GM23248 (cell line): ENCODE results near the gene MYO5B. TPM values are rescaled to one million over a fixed set of nuclear protein-coding genes. Genes with fewer than 3 reads are reported as not detected.
A peak's percentile ranks its signal among the peaks of the same experiment; 100 is the strongest.

Experiments used
- DNase-seq: peaks from one replicate; pipeline ENCODE4 v3.0.0-alpha.2; 2015
- H2AFZ ChIP-seq: fragments of 200-600 bp; sonication (generic); 2 replicates; pipeline ENCODE4 v1.6.1; 2016; ENCODE audit warnings: antibody characterized with exemption
- H3F3A ChIP-seq: fragments of 200-600 bp; sonication (generic); 2 replicates; pipeline ENCODE4 v1.6.1; 2016; ENCODE audit warnings: mild to moderate bottlenecking, antibody characterized with exemption, mixed run types; ENCODE audit not compliant: insufficient read depth
- H3K27ac ChIP-seq: fragments of 200-600 bp; sonication (generic); 2 replicates; pipeline ENCODE4 v1.5.1; 2016; ENCODE audit warnings: mild to moderate bottlenecking
- H3K27me3 ChIP-seq: fragments of 200-600 bp; sonication (generic); replicated peaks from 2 replicates; pipeline ENCODE4 v1.6.1; 2016; ENCODE audit warnings: mild to moderate bottlenecking; ENCODE audit not compliant: insufficient read depth
- H3K36me3 ChIP-seq: fragments of 200-600 bp; sonication (generic); 2 replicates; pipeline ENCODE4 v1.6.1; 2016; ENCODE audit warnings: low read depth, mild to moderate bottlenecking
- H3K4me1 ChIP-seq: fragments of 200-600 bp; sonication (generic); 2 replicates; pipeline ENCODE4 v1.6.1; 2016; ENCODE audit warnings: mild to moderate bottlenecking; ENCODE audit not compliant: insufficient read depth
- H3K4me2 ChIP-seq: fragments of 200-600 bp; sonication (generic); one replicate; pipeline ENCODE4 v1.6.1; 2016; ENCODE audit warnings: mild to moderate bottlenecking; ENCODE audit not compliant: unreplicated experiment
- H3K4me3 ChIP-seq: fragments of 200-600 bp; sonication (generic); 2 replicates; pipeline ENCODE4 v1.5.1; 2016; ENCODE audit warnings: mild to moderate bottlenecking
- H3K79me2 ChIP-seq: fragments of 200-600 bp; sonication (generic); 2 replicates; pipeline ENCODE4 v1.6.1; 2016; ENCODE audit warnings: mild to moderate bottlenecking; ENCODE audit not compliant: insufficient read depth
- H3K9ac ChIP-seq: fragments of 200-600 bp; sonication (generic); 2 replicates; pipeline ENCODE4 v1.6.1; 2016; ENCODE audit warnings: mild to moderate bottlenecking
- H3K9me2 ChIP-seq: fragments of 200-600 bp; sonication (generic); 2 replicates; pipeline ENCODE4 v1.6.1; 2016; ENCODE audit warnings: mixed run types, mild to moderate bottlenecking, moderate library complexity; ENCODE audit not compliant: insufficient read depth
- H3K9me3 ChIP-seq: fragments of 200-600 bp; sonication (generic); one replicate; pipeline ENCODE4 v1.6.1; 2017; ENCODE audit warnings: low read depth
- H4K20me1 ChIP-seq: fragments of 200-600 bp; sonication (generic); 2 replicates; pipeline ENCODE4 v1.6.0; 2016; ENCODE audit not compliant: insufficient read depth
- EZH2 ChIP-seq: fragments of 200-600 bp; sonication (generic); IDR thresholded peaks from 2 replicates; pipeline ENCODE4 v1.6.1; 2018; ENCODE audit warnings: antibody characterized with exemption, mild to moderate bottlenecking; ENCODE audit not compliant: insufficient read depth, poor library complexity, severe bottlenecking
- EZH2phosphoT487 ChIP-seq: fragments of 200-600 bp; sonication (generic); IDR thresholded peaks from 2 replicates; pipeline ENCODE4 v1.6.1; 2018; ENCODE audit warnings: antibody characterized with exemption, moderate library complexity, mild to moderate bottlenecking, low read depth; ENCODE audit not compliant: insufficient read depth
- WGBS, 2 experiments: methylation state at CpG; one replicate each; pipeline ENCODE4 v1.1.6; 2015 to 2017; ENCODE audit warnings: low lambda C conversion rate in 2 of 2, low coverage in 1 of 2; ENCODE audit errors: missing lambda C conversion rate in 2 of 2; 5-methylcytosine and 5-hydroxymethylcytosine counted together
- in situ Hi-C: fragments of 300-500 bp; cut with MboI; formaldehyde crosslinking; loops from 2 replicates; pipeline ENCODE4 v1.15.0; 2020
- polyA plus RNA-seq: library from polyadenylated mRNA; unstranded; fragments of >200 nt; fragmentation: Nextera tagmentation; extraction: Ambion mirVana; gene quantifications from 2 replicates; pipeline ENCODE4 v1.2.1, GENCODE V29; 2016
- total RNA-seq: library from RNA; depleted of rRNA; stranded (reverse); fragments of >200 nt; shearing (Covaris generic); gene quantifications from 2 replicates; pipeline ENCODE4 v1.2.3, GENCODE V29; 2014

MYO5B gene
- total and polyA plus RNA-seq, 2 experiments from 2014 or later, result 0.03 TPM; not detected in 1

DNA sequence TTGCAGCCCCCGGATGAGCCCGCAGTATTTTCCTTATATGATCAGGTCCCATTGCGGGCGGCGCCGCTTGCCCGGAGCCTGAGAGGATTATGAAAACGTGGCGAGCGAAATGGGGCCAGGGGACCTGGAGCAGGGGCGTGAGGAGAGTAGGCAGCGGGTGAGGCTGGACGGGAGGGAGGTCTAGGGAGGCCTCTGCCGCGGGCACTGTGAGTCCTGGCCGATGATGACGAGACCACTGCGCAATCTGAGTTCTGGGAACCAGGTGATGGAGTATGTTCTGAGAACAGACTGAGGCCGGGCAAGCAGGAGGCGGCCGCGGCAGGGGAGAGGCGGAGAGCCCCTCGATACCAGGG is 380.8 kb downstream of the MYO5B start:
- TF ChIP-seq EZH2, result no peak
- no peak for TF ChIP-seq EZH2phosphoT487
- WGBS, 2 experiments, result 1 to 2% methylated on average over 23 to 24 of the region's 24 CpGs

DNA sequence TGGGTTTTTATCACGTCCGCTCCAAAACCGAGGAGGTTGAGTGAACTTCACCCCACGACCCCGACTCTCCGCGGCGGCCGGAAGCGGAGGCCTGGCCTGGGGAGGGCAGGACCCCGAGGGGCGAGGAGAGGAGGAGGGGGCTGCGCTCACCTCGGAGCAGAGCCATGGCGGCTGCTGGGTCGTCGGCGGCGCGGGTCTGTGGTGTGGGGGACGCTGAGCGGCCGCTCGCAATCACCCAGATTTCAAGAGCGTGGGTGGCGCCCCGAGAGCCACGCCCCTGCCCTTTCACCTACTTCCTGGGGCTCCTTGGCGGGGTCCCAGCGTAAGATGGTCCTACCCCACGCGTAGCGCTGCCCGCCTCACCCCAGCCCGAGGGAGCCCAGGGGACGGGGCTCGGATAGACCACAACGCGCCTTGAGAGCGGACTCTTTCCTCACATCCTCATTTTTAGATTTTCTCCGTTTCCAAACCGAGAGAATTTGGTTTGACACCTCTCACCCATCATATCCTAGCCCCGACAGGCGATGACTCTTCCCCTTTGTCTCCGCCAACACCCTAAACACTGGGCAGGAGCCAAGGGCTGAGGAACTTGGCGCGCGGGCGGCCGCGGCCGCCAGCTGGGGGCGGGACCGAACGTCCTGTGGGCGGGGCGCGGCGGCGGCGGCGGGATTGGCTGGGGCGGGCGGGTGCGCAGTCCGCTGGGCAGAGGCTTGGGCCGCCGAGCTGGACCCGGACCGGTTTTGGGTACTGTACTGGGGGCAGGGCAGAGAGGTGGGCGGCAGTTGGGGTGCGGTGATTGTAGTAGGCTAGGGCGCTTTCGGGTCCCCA is 381.4 kb downstream of the MYO5B start, which contains the start of gene ACAA2:
TSS of gene ACAA2 (minus strand) at position 215 of the 828 bp plus-strand sequence. CDS start at position 166, 49 bp downstream.
- Histone ChIP-seq H3F3A (peaks cover 12% of the 10 kb centered on the region), H3K9me2 (no peaks in the 10 kb centered on the region), H3K79me2 (peaks cover 76% of the 10 kb centered on the region), H2AFZ (peak within 1 kb of the TSS; percentile 92), H3K9ac (peak within 1 kb of the TSS; percentile 99), H3K27ac (peak within 1 kb of the TSS; percentile 90), H3K4me3 (peak within 1 kb of the TSS; percentile 94), H3K4me2 (peak within 1 kb of the TSS; percentile 93), H3K27me3 (no peaks in the 10 kb centered on the region), H3K4me1 (peaks cover 21% of the 10 kb centered on the region), H3K9me3 (no peaks in the 10 kb centered on the region), H4K20me1 (no peaks in the 10 kb centered on the region), H3K36me3 (no peaks in the 10 kb centered on the region; the same call in 1 of the 2 replicates)
- 1% methylated on average over 38 to 70 of the region's 74 CpGs for WGBS, 2 experiments
- no peak for TF ChIP-seq EZH2
- TF ChIP-seq EZH2phosphoT487, result no peak
- peak; percentile 95 for DNase-seq
- in situ Hi-C loops, result no loop called here

More for the DNA sequence above, 380.8 kb downstream of the MYO5B start:
- H3K4me3 ChIP-seq, result peak overlapping the region; percentile 94
- no peaks in the 10 kb centered on the region; the same call in 1 of the 2 replicates for H3K36me3 ChIP-seq
- H3K4me1 ChIP-seq, result peaks cover 21% of the 10 kb centered on the region
- H3K4me2 ChIP-seq, result peak overlapping the region; percentile 93
- no peaks in the 10 kb centered on the region for H3K9me3 ChIP-seq
- no peaks in the 10 kb centered on the region for H3K9me2 ChIP-seq
- in situ Hi-C loops, result no loop called here
- no peaks in the 10 kb centered on the region for H3K27me3 ChIP-seq
- H3K79me2 ChIP-seq, result peaks cover 70% of the 10 kb centered on the region
- peak overlapping the region; percentile 92 for H2AFZ ChIP-seq
- peak; percentile 85 for DNase-seq
- H3K9ac ChIP-seq, result peak overlapping the region; percentile 99
- peak overlapping the region; percentile 90 for H3K27ac ChIP-seq
- H4K20me1 ChIP-seq, result no peaks in the 10 kb centered on the region
- peaks cover 12% of the 10 kb centered on the region for H3F3A ChIP-seq

DNA sequence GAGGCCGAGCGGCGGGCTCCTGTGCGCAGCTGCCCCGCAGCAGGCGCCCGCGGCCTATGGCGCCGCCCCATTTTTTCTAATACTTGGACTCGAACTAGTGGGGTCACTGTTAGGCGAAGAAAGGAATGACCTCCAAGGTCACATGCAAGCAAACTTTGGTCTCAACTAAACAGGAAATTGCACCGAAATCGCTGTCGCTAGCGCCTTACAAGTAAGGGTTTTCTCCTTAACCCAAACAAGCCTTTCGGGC is 382.0 kb downstream of the MYO5B start:
- Histone ChIP-seq H2AFZ (peak overlapping the region; percentile 82), H3K9me3 (no peaks in the 10 kb centered on the region), H3K36me3 (no peaks in the 10 kb centered on the region; the same call in 1 of the 2 replicates), H3K9me2 (no peaks in the 10 kb centered on the region), H3K27me3 (no peaks in the 10 kb centered on the region), H3K4me2 (peak overlapping the region; percentile 92), H3K4me1 (peaks cover 21% of the 10 kb centered on the region), H3K27ac (peak overlapping the region; percentile 90), H3K9ac (peak overlapping the region; percentile 99), H4K20me1 (no peaks in the 10 kb centered on the region), H3K4me3 (peak overlapping the region; percentile 94), H3K79me2 (peaks cover 81% of the 10 kb centered on the region), H3F3A (peaks cover 12% of the 10 kb centered on the region)
- DNase-seq, result peak; percentile 70
- TF ChIP-seq EZH2phosphoT487, result no peak
- TF ChIP-seq EZH2, result no peak
- in situ Hi-C loops, result no loop called here
- WGBS, 2 experiments, result 0 to 1% methylated on average over 17 of the region's 17 CpGs

- Histone ChIP-seq H3K9me3 (no peaks in the 10 kb centered on the region), H2AFZ (peak overlapping the region; percentile 82), H3K9ac (peak overlapping the region; percentile 99), H4K20me1 (no peaks in the 10 kb centered on the region), H3F3A (peaks cover 12% of the 10 kb centered on the region), H3K27ac (peak overlapping the region; percentile 90), H3K4me2 (peak overlapping the region; percentile 92), H3K36me3 (no peaks in the 10 kb centered on the region; the same call in 1 of the 2 replicates), H3K79me2 (peaks cover 86% of the 10 kb centered on the region), H3K9me2 (no peaks in the 10 kb centered on the region), H3K4me3 (peak overlapping the region; percentile 94), H3K27me3 (no peaks in the 10 kb centered on the region), H3K4me1 (peaks cover 21% of the 10 kb centered on the region)
- WGBS, 2 experiments, result 17% methylated on average over 13 of the region's 13 CpGs
- peak; percentile 44 for DNase-seq
- no peak for TF ChIP-seq EZH2
- no peak for TF ChIP-seq EZH2phosphoT487
- in situ Hi-C loops, result no loop called here
Observed at GRCh38 chr18:49812286-49813068, 382.5 kb downstream of the MYO5B start.
